GM10248 (cell line): ENCODE results near the gene ST6GAL1.

Experiments used
- CTCF ChIA-PET: fragments of 300-600 bp; sonication (Branson Sonifier 250); formaldehyde crosslinking; extraction: SDS; loops from one replicate; lab custom pipeline; 2021; ENCODE audit warnings: antibody characterized with exemption; lab: Yijun Ruan, JAX
- POLR2A ChIA-PET: fragments of 350-650 bp; sonication (Branson Sonifier 250); formaldehyde crosslinking; extraction: SDS; loops from one replicate; lab custom pipeline; 2020; ENCODE audit warnings: antibody characterized with exemption; lab: Yijun Ruan, JAX
- DNase-seq: peaks from one replicate; pipeline ENCODE4 v3.0.0; 2012; ENCODE audit errors: extremely low spot score
- TF ChIP-seq, protein P1 (sequence below): IDR thresholded peaks from 2 replicates; pipeline ENCODE4 v1.5.1; 2012; ENCODE audit warnings: mild to moderate bottlenecking, low read depth; ENCODE audit errors: extremely low read depth, missing control alignments, control extremely low read depth

ST6GAL1 gene

DNA sequence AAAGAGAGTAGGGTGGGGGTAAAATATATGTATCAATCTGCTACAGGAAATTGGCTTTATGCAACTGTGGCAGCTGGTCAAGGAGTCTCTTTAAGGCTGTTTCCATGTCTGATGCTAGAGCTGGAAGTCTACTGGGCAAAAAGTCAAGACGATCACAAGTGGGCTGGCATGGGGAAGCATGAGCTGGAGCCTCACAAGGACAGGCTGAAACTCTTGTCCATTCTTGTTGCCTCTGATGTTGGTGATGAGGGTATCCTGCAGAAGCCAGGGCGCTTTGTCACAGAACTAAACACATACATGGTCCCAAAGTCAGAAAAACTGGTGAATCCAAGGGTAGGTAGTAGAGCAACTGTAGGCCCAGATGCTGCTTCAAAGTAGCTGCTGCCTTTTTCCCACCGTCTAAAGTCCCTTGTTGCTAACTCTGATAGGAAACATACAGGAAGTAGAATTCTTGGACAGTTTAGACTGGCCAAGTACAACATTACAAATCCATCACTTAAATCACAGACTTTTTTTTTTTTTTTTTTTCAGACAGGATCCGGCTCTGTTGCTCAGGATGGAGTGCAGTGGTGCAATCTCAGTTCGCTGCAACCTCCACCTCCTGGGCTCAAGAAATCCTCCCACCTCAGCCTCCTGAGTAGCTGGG is 154.8 kb downstream of the ST6GAL1 start:
- TF ChIP-seq, protein P1, sequence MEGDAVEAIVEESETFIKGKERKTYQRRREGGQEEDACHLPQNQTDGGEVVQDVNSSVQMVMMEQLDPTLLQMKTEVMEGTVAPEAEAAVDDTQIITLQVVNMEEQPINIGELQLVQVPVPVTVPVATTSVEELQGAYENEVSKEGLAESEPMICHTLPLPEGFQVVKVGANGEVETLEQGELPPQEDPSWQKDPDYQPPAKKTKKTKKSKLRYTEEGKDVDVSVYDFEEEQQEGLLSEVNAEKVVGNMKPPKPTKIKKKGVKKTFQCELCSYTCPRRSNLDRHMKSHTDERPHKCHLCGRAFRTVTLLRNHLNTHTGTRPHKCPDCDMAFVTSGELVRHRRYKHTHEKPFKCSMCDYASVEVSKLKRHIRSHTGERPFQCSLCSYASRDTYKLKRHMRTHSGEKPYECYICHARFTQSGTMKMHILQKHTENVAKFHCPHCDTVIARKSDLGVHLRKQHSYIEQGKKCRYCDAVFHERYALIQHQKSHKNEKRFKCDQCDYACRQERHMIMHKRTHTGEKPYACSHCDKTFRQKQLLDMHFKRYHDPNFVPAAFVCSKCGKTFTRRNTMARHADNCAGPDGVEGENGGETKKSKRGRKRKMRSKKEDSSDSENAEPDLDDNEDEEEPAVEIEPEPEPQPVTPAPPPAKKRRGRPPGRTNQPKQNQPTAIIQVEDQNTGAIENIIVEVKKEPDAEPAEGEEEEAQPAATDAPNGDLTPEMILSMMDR = no peak
- POLR2A ChIA-PET = no interaction called here
- no peak for DNase-seq
- CTCF ChIA-PET = interaction anchor here (1.3 kb wide), 1 partner anchor 54 kb away, joined by 3 read pairs; the partner anchor contains the start of gene RPL39L

- CTCF ChIA-PET = interaction anchor here (1.3 kb wide), 1 partner anchor 54 kb away, joined by 3 read pairs; the partner anchor contains the start of gene RPL39L
- no peak for DNase-seq
- TF ChIP-seq, protein P1 = no peak
- POLR2A ChIA-PET = no interaction called here
These were observed 155.6 kb downstream of the ST6GAL1 start for GRCh38 chr3:187085933-187086332.

GRCh38 chr3:187086831-187087230 is 156.5 kb downstream of the ST6GAL1 start:
- no peak for DNase-seq
- TF ChIP-seq, protein P1 = no peak
- POLR2A ChIA-PET = no interaction called here
- CTCF ChIA-PET = interaction anchor here (1.5 kb wide), 1 partner anchor 26 kb away, joined by 5 read pairs; no protein-coding TSS in a partner anchor

DNA sequence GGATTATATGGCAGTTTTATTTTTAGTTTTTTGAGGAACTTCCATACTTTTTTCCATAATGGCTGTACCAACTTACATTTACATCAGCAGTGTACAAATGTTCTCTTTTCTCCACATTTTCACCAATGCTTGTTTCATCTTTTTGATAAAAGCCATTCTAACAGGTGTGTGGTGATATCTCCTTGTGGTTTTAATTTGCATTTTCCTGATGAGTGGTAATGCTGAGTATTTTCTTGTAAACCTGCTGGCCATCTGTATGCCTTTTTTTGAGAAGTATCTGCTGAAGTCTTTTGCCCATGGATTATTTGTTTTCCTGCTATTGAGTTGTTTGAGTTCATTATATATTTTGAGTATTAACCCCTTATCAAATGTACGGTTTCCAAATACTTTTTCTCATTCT is 158.4 kb downstream of the ST6GAL1 start:
- DNase-seq = no peak
- ChIA-PET POLR2A (no interaction called here), CTCF (no interaction called here)
- TF ChIP-seq, protein P1 = no peak

- no peak for DNase-seq
- TF ChIP-seq, protein P1 = no peak
- POLR2A ChIA-PET = no interaction called here
- CTCF ChIA-PET = interaction anchor here (1.6 to 1.9 kb wide), 3 partner anchors 12 to 20 kb away, joined by 3 to 13 read pairs (median 4); no protein-coding TSS in a partner anchor
These were observed 163.0 kb downstream of the ST6GAL1 start for GRCh38 chr3:187093320-187093719.

DNA sequence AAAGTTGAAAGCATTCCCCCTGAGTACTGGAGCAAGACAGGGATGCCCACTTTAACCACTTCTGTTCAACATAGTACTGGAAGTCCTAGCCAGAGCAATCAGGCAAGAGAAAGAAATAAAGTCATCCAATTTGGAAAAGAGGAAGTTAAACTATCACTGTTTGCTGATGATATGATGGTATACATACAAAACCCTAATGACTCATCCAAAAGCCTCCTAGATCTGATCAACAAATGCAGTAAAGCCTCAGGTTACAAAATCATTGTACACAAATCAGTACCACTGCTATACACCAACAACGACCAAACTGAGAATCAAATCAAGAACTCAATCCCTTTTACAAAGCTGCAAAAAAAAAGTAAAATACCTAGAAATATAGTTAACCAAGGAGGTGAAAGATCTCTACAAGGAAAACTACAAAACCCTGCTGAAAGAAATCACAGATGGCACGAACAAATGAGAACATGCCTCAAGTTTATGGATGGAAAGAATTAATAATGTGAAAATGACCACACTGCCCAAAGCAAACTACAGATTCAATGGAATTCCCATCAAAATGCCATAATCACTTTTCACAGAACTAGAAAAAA is 168.7 kb downstream of the ST6GAL1 start:
- ChIA-PET CTCF (no interaction called here), POLR2A (no interaction called here)
- DNase-seq = no peak
- TF ChIP-seq, protein P1 = no peak
